Measurements from ENCODE around the gene RPS6KA3. TPM values are rescaled to one million over a fixed set of nuclear protein-coding genes. Genes with fewer than 3 reads are reported as not detected.

RPS6KA3 gene
- total and polyA plus RNA-seq, 9 of the 15 experiments (the other 6 are each of a cell fraction or from before 2014, with no cell fraction given): 10.9 to 61.9 (median 37.4) TPM

GRCh38 chrX:20231598-20231997 lies 35.1 kb downstream of the RPS6KA3 start (continued):
- TF ChIP-seq, protein P1, sequence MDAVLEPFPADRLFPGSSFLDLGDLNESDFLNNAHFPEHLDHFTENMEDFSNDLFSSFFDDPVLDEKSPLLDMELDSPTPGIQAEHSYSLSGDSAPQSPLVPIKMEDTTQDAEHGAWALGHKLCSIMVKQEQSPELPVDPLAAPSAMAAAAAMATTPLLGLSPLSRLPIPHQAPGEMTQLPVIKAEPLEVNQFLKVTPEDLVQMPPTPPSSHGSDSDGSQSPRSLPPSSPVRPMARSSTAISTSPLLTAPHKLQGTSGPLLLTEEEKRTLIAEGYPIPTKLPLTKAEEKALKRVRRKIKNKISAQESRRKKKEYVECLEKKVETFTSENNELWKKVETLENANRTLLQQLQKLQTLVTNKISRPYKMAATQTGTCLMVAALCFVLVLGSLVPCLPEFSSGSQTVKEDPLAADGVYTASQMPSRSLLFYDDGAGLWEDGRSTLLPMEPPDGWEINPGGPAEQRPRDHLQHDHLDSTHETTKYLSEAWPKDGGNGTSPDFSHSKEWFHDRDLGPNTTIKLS (IDR thresholded peaks at IDR 0.05; ENCODE audit: borderline replicate concordance, low read depth): no peak
- no peak for TF ChIP-seq ZNF551 (CRISPR knock-in tag; IDR thresholded peaks at IDR 0.05)
- no peak for TF ChIP-seq YBX1 (IDR thresholded peaks at IDR 0.05)
- no peak for TF ChIP-seq SMAD4 (CRISPR knock-in tag; conservative IDR thresholded peaks at IDR 0.05)
- TF ChIP-seq, protein P2, sequence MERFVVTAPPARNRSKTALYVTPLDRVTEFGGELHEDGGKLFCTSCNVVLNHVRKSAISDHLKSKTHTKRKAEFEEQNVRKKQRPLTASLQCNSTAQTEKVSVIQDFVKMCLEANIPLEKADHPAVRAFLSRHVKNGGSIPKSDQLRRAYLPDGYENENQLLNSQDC (CRISPR knock-in tag; IDR thresholded peaks at IDR 0.05): no peak
- no peak for TF ChIP-seq HOMEZ (CRISPR knock-in tag; IDR thresholded peaks at IDR 0.05)
- TF ChIP-seq U2AF2 (optimal IDR thresholded peaks at IDR 0.05; ENCODE audit: low read depth, low read length): no peak
- TF ChIP-seq GABPB1 (CRISPR knock-in tag; IDR thresholded peaks at IDR 0.05): no peak
- TF ChIP-seq, protein P3, sequence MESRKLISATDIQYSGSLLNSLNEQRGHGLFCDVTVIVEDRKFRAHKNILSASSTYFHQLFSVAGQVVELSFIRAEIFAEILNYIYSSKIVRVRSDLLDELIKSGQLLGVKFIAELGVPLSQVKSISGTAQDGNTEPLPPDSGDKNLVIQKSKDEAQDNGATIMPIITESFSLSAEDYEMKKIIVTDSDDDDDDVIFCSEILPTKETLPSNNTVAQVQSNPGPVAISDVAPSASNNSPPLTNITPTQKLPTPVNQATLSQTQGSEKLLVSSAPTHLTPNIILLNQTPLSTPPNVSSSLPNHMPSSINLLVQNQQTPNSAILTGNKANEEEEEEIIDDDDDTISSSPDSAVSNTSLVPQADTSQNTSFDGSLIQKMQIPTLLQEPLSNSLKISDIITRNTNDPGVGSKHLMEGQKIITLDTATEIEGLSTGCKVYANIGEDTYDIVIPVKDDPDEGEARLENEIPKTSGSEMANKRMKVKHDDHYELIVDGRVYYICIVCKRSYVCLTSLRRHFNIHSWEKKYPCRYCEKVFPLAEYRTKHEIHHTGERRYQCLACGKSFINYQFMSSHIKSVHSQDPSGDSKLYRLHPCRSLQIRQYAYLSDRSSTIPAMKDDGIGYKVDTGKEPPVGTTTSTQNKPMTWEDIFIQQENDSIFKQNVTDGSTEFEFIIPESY (CRISPR knock-in tag; IDR thresholded peaks at IDR 0.05): no peak
- TF ChIP-seq SP2 (IDR thresholded peaks at IDR 0.05; ENCODE audit: extremely low read depth, low read depth, low read length, poor library complexity, severe bottlenecking): no peak
- TF ChIP-seq THRA (IDR thresholded peaks at IDR 0.05): no peak
- TF ChIP-seq KDM5B (IDR thresholded peaks at IDR 0.05; ENCODE audit: insufficient replicate concordance, low read depth, low read length): no peak
- TF ChIP-seq, protein P4, sequence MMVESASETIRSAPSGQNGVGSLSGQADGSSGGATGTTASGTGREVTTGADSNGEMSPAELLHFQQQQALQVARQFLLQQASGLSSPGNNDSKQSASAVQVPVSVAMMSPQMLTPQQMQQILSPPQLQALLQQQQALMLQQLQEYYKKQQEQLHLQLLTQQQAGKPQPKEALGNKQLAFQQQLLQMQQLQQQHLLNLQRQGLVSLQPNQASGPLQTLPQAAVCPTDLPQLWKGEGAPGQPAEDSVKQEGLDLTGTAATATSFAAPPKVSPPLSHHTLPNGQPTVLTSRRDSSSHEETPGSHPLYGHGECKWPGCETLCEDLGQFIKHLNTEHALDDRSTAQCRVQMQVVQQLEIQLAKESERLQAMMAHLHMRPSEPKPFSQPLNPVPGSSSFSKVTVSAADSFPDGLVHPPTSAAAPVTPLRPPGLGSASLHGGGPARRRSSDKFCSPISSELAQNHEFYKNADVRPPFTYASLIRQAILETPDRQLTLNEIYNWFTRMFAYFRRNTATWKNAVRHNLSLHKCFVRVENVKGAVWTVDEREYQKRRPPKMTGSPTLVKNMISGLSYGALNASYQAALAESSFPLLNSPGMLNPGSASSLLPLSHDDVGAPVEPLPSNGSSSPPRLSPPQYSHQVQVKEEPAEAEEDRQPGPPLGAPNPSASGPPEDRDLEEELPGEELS (CRISPR knock-in tag; IDR thresholded peaks at IDR 0.05; ENCODE audit: borderline replicate concordance): no peak
